KOPT-K1 (cell line): ENCODE data around the gene HDAC4.
A peak's percentile ranks its signal among the peaks of the same experiment; 100 is the strongest.

Source experiments
- H3K27ac ChIP-seq: fragments of 200-600 bp; sonication (generic); 2 replicates; pipeline ENCODE4 v1.5.1; 2016; ENCODE audit warnings: antibody characterized with exemption, mild to moderate bottlenecking, low read depth, low read length; ENCODE audit not compliant: poor library complexity, severe bottlenecking
- H3K36me3 ChIP-seq: fragments of 200-600 bp; sonication (generic); 2 replicates; pipeline ENCODE4 v1.5.1; 2017; ENCODE audit warnings: antibody characterized with exemption, mild to moderate bottlenecking, low read length, moderate library complexity; ENCODE audit not compliant: insufficient read depth
- H3K9me3 ChIP-seq: fragments of 200-600 bp; sonication (generic); 2 replicates; pipeline ENCODE4 v1.5.1; 2017; ENCODE audit warnings: antibody characterized with exemption, low read length, mild to moderate bottlenecking; ENCODE audit not compliant: insufficient read depth, poor library complexity, severe bottlenecking

Gene HDAC4

DNA sequence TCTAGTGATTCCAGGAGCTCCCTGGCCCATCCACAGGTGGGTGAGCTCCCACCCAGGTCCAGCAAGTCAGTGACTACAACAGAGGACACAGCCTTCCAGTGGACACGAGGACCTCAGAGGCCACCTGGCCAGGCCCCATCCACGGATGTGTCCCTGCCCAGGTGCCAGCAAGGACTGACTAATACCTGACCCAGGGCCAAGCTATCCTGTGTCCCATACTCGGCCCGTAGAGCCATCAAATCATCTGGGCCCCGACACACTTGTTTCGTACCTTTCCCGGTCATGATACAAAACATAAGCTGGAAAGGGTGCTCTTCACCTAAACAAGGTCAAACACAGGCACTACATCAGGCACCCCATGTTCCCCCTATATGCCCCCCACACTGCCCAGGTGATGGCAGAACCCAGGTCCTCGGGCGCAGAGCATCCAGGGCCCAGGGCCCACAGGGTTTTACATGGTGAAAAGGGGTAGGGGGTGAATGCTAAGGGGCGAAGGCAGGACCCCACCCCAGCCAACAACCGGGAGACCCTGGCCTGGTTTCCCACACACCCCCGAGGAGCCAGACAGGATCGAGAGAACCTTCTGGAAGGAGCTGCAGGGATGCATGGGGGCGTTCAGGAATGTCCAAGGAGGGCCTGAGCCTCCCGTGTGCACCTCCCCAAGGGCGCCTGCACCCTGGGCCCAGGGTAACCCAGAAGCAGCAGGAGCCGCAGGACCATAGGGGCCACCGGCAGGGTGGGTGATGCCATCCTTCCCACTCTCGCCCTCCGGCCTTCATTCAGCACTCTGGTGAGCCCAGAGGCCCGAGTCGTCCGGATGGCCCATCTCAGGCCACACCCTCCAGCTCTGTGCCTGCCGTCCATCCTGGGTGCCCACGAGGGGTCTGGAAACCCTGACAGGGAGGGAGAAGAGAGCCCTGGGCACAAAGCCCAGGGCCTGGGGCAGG lies 94.3 kb downstream of the HDAC4 start:
- Histone ChIP-seq H3K36me3 (peaks cover 37% of the 10 kb centered on the region), H3K27ac (peak overlapping the region; percentile 100), H3K9me3 (no peaks in the 10 kb centered on the region)

GRCh38 chr2:239305771-239306170 lies 95.0 kb downstream of the HDAC4 start:
- Histone ChIP-seq H3K9me3 (no peaks in the 10 kb centered on the region), H3K27ac (peak overlapping the region; percentile 100), H3K36me3 (peaks cover 33% of the 10 kb centered on the region)

DNA sequence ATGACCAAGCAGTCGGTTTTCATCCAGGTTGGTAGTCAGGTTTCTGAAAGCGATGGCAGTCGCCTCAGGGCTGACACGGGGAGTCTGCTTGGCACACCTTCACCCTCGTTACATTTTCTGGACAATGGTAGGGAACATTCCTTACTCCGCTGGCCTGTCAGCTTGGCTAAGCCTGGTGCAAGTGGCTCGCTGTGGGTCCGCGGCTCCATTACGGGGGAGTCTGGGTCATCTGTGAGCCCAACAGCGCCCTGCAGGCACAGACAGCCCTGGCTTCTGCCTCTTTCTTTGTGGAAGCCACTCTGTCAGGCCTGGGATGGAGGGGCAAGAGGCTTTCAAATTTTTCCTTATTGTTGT lies 95.6 kb downstream of the HDAC4 start:
- Histone ChIP-seq H3K36me3 (peaks cover 39% of the 10 kb centered on the region), H3K27ac (peak overlapping the region; percentile 100), H3K9me3 (no peaks in the 10 kb centered on the region)

DNA sequence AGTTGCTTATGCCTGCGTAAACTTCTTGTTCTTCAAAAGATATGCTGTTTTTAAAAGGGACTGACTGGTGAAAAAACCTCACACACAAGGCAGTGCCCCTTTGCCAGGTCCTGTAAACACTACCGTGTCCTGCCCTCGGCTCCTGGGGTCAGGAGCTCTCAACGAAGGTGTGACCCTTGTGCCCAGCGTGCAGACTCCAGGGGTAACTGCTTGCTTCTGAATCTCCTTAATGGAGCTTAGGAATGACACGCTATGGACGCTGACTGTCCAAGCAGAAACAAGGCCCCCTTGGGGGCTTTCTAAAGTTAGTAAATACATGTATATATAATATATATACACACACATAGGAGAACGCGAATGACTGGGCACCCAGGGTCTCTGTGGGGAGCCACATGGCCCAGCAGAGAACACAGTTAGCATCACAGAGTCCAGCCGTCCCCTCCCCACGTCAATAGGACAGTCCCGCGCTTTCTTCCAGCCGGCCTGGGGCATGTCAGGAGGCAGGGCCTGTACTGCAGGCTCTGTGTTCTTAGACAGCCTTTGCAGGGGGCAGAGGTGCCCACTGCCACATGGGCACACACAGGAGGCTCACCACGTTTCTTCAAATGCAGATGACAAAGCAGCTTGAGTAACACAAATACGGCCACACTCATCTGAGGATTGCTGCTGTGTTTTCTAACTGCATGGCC lies 96.1 kb downstream of the HDAC4 start:
- H3K9me3 ChIP-seq, result no peaks in the 10 kb centered on the region
- peaks cover 44% of the 10 kb centered on the region for H3K36me3 ChIP-seq
- peak overlapping the region; percentile 100 for H3K27ac ChIP-seq

DNA sequence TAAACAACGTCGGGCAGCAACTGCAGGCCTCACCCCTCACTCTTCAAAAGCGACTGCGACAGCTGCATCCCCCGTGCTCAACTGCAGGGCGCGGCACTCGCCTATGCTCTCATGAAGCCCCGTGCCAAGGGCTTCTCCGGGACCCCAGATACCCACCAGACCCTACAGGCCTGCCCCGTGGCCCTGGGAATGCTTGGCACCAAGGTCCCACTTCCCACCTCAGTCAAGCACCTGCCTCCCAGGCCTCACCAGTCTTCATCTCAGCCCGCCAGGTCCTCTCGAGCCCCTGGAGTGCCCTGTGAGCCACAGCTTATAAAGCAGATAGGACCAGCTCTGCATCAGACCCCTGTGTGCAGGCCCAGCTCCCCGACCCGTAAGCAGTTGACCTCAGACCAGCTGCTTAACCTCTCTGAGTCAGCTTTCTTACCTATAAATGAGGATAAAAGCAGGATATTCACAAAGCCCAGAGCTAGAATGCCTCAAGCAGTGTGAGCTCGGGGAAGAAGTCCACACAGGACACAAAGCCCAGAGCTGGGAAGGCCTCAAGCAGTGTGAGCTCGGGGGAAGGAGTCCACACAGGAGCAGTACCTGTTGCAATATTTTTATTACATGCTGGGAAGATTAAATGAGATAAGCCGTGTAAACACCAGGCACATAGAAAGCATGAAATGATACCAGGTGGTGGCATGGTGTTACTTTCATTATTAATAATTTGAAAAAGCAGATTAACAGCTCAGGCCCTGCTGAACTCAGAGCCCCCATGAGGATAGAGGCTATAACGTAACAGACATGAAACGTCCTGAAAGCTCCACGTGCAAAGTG lies 96.9 kb downstream of the HDAC4 start:
- H3K9me3 ChIP-seq, result no peaks in the 10 kb centered on the region
- peaks cover 51% of the 10 kb centered on the region for H3K36me3 ChIP-seq
- peak overlapping the region; percentile 100 for H3K27ac ChIP-seq

DNA sequence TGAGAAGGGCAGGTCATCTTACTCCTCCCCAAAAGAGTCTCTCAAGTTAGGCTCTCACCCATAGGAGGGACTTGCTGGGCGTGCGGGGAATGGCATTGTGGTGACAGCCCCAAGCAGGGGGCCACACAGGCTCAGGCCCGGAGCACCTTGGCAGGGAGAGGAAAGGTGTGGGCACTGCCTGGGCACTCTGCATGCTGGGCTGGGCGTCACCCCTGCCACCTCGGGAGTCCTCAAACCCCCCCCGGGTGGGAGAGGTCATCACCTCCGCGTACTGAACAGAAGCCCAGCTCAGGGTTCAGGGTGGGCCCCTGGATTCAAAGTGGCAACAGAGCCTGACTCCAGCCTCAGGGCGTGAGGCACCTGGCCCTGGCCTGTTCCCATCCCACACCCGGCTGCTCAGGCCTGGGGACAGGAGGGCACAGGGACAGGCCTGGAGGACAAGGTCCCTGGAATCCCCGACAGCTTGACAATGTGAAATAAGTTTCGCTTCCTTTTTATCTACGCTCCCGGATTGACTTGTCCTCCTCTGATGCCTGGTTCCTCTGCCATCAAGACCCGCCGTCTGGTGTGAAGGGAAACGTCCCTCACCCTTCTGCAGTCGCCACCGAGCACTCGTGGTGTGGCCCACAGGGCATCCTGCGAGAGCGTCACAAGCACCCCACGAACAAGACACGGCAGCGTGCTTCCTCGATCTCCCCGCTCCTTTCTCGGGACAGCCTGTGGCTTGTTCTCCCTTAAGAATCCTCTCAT lies 97.8 kb downstream of the HDAC4 start:
- H3K27ac ChIP-seq, result peak overlapping the region; percentile 100
- H3K9me3 ChIP-seq, result no peaks in the 10 kb centered on the region

DNA sequence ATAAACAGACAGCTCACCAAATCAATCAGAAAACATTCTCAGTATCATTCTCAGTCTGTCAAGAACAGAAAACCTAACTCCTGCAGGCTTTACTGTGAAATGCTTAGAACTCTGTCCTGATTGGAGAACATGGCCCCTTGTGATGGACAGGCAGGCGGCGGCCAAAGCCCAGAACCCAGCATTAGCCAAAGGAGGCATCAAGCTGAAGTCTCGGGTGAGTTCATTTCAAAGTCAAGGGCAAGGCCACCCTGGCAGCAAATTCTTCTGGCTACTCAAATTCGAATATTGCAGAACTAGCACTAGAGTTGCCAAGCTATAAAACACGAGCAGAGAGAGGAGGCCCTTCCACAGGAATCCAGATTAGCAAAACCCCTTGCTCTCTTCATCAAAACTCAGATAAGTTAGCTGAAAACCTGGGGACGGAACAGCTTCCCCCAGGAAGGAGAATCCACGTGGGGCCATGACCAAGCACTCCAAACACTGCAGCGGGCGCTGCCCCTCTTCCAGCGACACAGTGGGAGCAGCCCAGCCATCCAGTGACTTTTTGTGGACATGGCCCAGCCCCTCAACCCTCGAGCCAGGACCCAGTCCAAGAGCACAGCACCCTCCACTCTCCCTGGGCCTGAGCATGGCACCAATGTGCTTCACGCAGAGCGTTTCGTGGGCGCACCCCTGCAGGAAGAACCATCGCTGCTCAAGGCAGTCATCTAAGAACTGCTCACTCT lies 98.6 kb downstream of the HDAC4 start:
- Histone ChIP-seq H3K36me3 (peaks cover 42% of the 10 kb centered on the region), H3K27ac (peak overlapping the region; percentile 100), H3K9me3 (no peaks in the 10 kb centered on the region)

More for the DNA sequence above, 97.8 kb downstream of the HDAC4 start:
- peaks cover 48% of the 10 kb centered on the region for H3K36me3 ChIP-seq

- H3K36me3 ChIP-seq, result peaks cover 34% of the 10 kb centered on the region
- H3K27ac ChIP-seq, result peak overlapping the region; percentile 100
- no peaks in the 10 kb centered on the region for H3K9me3 ChIP-seq
Measured at GRCh38 chr2:239300871-239301735, 99.7 kb downstream of the HDAC4 start.

- peak overlapping the region; percentile 100 for H3K27ac ChIP-seq
- H3K36me3 ChIP-seq, result peaks cover 29% of the 10 kb centered on the region
- H3K9me3 ChIP-seq, result no peaks in the 10 kb centered on the region
Measured at GRCh38 chr2:239300242-239300641, 100.6 kb downstream of the HDAC4 start.

DNA sequence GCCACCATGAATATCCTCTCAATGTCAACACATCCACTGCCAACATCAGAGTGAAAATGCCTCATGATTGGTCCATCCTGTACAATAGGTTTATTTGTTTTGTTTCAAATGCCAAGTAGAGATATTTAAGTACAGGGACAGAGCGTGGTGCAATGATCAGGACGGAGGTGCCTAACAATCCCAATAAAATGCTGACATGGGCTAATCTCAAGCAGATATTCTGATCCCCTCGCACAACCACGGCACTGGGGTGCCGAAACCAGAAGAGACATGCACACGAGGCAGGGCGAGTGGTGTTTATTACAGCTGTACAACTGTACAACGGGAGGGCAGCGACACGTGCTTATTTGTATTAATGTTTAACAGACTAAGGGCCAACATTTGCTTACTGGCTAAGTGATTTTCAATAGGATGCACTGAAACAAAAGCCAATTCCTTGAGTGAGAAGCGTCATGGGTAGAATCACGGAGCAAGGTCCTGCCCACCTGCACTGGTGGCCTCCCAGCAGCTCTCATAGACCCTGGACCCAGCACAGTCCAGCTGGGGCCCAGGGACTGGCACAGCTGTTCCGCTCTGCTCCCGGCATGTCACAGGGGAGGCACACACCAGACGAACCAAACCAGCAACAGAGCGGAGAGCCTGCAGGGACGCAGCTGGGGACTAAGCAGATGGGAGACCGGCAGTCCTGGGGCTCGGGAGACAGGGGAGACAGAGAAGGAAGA lies 101.4 kb downstream of the HDAC4 start:
- Histone ChIP-seq H3K27ac (peak overlapping the region; percentile 100), H3K9me3 (no peaks in the 10 kb centered on the region), H3K36me3 (peaks cover 28% of the 10 kb centered on the region)

GRCh38 chr2:239298116-239298804 lies 102.6 kb downstream of the HDAC4 start:
- peaks cover 38% of the 10 kb centered on the region for H3K36me3 ChIP-seq
- H3K27ac ChIP-seq, result peak overlapping the region; percentile 100
- no peaks in the 10 kb centered on the region for H3K9me3 ChIP-seq
